ENCODE results near the gene CFAP61.

Gene CFAP61

DNA sequence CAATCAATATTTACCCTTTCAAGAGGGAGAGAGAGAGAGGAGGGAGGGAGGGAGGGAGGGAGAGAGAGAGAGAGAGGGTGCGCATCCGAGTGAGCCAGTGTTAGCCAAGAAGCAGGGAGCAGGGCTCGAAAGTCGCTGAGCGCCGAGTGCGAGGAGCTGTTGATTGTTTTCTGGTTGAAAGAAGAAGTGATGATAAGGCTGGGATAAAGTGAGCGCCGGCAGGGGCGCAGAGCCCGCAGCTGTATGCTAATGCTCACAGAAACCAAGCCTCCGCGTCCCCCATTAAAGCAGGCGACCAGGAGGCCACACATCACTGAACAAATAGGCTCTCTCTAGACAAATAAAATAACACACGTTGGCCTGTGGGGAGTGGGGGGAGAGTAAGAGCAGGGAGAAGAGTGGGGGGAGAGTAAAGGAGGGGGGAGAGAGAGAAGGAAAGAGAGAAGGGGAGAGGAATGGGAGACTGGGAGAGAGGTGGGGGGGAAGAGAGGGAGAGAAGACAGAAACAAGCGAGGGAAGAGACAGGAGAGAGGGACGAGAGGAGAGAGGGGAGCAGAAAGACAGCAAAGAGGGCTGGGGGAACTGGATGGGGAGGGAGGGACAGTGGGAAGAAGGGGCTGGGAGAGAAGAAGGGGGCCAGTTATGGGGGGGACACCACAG is 310.6 kb downstream of the CFAP61 start:
- DNase-seq (ENCODE audit: low read depth) = no peak
- TF ChIP-seq, protein P1, sequence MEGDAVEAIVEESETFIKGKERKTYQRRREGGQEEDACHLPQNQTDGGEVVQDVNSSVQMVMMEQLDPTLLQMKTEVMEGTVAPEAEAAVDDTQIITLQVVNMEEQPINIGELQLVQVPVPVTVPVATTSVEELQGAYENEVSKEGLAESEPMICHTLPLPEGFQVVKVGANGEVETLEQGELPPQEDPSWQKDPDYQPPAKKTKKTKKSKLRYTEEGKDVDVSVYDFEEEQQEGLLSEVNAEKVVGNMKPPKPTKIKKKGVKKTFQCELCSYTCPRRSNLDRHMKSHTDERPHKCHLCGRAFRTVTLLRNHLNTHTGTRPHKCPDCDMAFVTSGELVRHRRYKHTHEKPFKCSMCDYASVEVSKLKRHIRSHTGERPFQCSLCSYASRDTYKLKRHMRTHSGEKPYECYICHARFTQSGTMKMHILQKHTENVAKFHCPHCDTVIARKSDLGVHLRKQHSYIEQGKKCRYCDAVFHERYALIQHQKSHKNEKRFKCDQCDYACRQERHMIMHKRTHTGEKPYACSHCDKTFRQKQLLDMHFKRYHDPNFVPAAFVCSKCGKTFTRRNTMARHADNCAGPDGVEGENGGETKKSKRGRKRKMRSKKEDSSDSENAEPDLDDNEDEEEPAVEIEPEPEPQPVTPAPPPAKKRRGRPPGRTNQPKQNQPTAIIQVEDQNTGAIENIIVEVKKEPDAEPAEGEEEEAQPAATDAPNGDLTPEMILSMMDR (IDR thresholded peaks at IDR 0.05; ENCODE audit: low read length, missing control alignments) = no peak
- H3K4me3 ChIP-seq (replicated peaks; ENCODE audit: low read depth, low read length) = no peak overlapping the region

DNA sequence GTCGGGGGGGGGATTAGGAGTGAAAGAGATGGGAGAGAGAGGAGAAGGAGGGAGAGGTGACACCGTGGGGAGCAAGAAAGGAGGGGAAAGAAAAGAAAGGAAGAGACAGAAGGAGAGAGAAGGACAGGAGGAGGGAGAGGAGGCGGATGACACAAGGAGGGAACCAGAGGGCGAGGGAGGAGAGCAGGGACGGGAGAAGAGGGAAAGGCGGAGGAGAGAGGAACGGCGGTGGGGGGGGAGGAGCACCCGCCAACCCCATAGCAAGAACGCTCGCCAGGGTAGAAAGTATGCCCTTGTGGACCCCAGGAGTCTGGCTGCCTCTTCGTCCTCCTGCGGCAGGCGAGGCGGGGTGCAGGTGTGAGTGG is 311.1 kb downstream of the CFAP61 start:
- no peak overlapping the region for H3K4me3 ChIP-seq (replicated peaks; ENCODE audit: low read depth, low read length)
- no peak for DNase-seq (ENCODE audit: low read depth)
- TF ChIP-seq, protein P1 (IDR thresholded peaks at IDR 0.05; ENCODE audit: low read length, missing control alignments) = no peak

DNA sequence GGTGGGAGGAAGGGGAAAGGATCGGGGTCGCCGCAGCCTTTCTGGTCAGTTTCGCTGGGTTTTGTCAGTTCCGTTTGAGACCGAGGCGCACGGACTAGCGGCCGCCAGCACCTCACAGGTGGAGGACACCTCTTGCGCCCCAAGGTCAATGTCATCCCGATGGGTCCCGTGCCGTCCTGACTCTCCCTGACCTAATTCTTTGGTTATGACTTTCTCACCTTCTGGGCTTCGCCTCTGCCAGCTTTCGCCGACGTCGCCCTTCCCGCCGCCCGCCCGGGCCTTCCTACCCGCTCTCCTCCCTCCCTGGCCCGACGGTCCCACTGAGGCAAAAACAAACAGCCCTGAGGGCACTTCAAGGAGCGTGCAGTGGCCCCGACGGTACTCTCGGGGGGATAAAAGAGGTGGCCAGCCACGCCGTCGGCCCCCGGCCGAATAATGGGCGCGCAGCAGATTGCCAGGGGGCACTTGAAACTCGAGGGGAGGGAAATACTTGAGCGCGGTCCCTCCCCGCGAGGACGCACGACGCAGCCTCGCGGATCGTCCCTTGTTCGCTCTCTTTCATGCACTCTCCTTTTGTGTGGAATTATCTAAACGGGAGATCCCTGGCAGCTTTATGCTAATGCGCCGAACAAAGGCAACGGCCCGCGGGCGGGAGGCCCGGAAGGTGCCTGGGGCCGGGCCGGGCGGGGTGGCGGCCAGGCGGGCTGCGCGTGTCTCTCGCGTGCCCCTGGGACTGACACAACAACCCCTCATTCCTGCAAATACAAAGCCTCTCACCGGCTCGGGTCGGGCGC is 311.7 kb downstream of the CFAP61 start:
- no peak for DNase-seq (ENCODE audit: low read depth)
- TF ChIP-seq, protein P1 (IDR thresholded peaks at IDR 0.05; ENCODE audit: low read length, missing control alignments) = no peak
- no peak overlapping the region for H3K4me3 ChIP-seq (replicated peaks; ENCODE audit: low read depth, low read length)

DNA sequence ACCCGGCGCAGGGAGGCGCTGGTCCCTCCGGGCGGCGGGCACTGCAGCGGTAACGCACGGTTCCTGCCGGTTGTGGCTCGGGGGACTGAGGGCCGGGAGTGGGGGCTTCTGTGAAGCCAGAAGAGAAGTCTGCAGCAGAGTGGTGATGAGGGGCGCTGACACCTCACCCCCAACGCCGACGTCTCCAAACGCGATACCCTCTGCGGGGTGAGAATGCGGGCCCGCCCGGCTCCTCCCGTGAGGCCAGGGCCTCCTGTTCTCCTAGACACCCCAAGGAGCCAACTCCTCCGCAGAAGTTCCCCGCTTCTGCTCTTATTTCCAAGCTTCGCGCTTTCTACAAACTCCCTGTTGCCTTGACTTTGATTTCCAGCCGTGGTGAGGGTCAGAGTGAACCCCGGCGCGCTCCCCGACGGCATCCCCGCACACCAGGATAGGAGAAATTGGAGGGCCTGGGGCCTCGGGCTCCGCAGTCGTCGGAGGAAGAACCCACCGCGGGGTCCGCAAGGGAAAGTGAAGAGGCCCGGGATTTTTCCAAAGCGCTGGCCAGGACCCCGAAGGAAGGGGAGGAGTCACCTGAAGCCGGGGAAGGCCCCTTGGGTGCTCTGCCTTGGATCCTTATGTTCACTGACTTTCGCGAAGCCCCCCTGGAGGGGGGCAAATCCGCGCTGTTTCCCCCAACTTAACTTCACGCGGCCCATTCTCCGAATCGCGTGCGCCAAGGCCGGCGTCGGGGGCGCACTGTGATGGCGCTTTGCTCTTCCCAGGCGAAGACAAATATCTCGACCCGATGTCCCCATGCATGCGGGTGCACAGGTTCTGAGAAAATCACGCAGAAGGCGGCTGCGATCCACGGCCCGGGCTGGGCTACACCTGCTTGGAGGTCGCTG is 312.5 kb downstream of the CFAP61 start:
- DNase-seq (ENCODE audit: low read depth) = no peak
- TF ChIP-seq, protein P1 (IDR thresholded peaks at IDR 0.05; ENCODE audit: low read length, missing control alignments) = no peak
- H3K4me3 ChIP-seq (replicated peaks; ENCODE audit: low read depth, low read length) = no peak overlapping the region

DNA sequence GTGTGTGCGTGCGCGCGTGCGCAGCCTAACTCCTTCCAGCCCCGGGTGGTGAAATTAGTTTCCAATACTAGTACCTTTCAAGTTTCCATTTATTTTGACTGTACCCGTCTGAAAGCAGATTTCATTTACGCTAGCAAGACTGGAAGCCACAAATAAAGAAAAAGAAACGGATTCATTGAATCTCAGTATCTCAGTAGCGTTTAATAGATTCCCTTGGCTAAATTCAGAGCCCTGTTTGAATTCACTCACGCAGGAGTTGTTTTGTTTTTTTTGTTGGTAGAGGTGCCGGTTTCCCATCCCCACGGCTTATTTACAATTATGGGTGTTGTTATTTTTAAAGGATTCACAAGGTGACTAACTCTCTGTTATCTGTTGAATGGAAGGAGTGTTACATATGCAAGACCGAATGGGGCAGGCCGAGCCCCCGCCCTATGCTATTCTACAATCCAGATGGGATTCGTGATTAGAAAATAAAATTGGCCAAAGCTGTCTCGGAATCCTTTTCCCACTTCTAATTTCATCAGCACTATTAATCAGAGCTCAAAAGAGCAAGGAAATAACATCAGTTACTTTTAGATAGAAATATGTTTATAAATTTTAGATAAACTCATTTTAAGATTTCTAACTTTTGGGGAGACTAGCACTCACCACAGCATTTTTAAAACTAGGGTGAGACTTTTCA is 313.3 kb downstream of the CFAP61 start:
- DNase-seq (ENCODE audit: low read depth) = no peak
- no peak overlapping the region for H3K4me3 ChIP-seq (replicated peaks; ENCODE audit: low read depth, low read length)
- TF ChIP-seq, protein P1 (IDR thresholded peaks at IDR 0.05; ENCODE audit: low read length, missing control alignments) = no peak

DNA sequence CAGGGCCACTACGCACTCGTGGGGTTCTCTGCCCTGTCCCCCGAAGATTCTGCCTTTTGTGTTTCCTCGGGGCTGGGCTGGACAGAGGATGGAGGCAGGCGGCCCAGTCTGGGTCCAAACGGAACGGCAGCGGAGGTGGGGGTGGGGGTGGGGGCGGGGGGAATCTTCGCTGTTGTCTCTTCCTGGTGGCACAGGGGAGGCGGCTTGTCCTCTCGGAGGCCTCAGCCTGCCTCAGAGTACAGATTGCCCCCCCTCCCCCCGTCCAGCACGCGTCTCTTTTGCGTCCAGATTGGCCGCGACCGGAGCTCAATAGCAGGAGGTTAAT is 314.2 kb downstream of the CFAP61 start:
- H3K4me3 ChIP-seq (replicated peaks; ENCODE audit: low read depth, low read length) = no peak overlapping the region
- no peak for DNase-seq (ENCODE audit: low read depth)
- TF ChIP-seq, protein P1 (IDR thresholded peaks at IDR 0.05; ENCODE audit: low read length, missing control alignments) = no peak

Data from fibroblast of pulmonary artery (primary cell).